Inflammatory macrophage treated with lipopolysaccharide for 1 hour (primary cell): ENCODE results near the gene ITIH2.
A peak's percentile ranks its signal among the peaks of the same experiment; 100 is the strongest.
"Not testable (repeated sequence)": the region's sequence is repeated elsewhere in the genome, so short reads cannot be mapped to it uniquely, and the experiment has no call there.

Experiments used
- DNase-seq, 2 donors: peaks; one replicate each; pipeline ENCODE4 v3.0.0-alpha.2; 2020 to 2022

Gene ITIH2

GRCh38 chr10:7703140-7703539, at the start of gene ITIH2:
TSS of gene ITIH2 (plus strand) at chr10:7703316. CDS start at chr10:7703435, 119 bp downstream.
- no peak for DNase-seq

DNA sequence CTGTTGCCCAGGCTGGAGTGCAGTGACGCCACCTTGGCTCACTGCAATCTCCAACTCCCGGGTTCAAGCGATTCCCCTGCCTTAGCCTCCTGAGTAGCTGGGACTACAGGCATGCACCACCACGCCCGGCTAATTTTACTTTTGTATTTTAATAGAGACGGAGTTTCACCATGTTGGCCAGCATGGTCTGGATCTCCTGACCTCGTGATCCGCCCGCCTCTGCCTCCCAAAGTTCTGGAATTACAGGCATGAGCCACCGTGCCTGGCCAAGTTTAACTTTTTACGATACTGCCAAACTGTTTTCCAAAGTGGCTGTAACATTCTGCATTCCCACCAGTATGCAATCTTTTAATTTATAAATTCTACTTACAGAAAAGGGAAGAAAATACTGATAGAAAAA, 46.0 kb upstream of the ITIH2 start:
- DNase-seq, result not testable (repeated sequence)

DNA sequence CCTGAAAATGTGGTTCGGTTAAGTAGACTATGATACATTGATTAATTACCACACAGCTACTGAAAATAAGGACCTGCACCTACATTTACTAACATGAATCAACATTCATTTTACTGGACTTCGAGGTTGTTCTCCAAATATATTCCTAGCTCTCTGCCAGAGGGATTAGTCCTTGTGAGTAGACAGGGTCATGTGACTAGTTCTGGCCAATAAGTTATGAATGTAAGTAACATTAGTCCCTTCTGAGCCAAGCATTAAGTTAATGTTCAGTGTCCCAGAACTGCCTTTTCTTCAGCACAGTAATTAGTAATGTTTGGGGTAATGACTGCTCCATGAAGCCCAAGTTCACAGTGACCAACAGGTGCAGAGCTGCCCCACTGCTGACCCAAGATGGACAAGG, 45.6 kb upstream of the ITIH2 start:
- no peak for DNase-seq

- no peak for DNase-seq
Measured at GRCh38 chr10:7659560-7659959, 43.6 kb upstream of the ITIH2 start.

DNA sequence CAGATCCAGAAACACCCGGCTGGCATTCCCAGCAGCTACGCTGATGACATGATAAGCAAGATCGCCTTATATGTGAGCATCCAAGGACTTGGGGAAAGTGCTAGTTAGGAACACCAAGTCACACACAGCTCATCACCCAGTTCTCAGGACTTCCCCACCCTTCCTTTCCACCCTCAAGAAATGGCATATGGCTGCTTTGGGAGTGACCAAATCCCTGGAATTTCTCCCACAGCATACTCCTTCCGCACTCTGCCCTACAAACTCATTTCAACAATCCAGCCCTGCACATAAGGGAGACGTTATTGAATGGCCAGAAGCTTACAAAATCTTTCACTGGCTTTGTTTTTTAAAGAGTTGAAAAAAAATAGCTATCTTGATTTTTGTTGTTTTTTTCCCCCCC, 40.6 kb upstream of the ITIH2 start:
- no peak for DNase-seq

GRCh38 chr10:7664707-7665106, 38.4 kb upstream of the ITIH2 start:
- no peak for DNase-seq

GRCh38 chr10:7665767-7666166, 37.3 kb upstream of the ITIH2 start:
- DNase-seq, result no peak

DNA sequence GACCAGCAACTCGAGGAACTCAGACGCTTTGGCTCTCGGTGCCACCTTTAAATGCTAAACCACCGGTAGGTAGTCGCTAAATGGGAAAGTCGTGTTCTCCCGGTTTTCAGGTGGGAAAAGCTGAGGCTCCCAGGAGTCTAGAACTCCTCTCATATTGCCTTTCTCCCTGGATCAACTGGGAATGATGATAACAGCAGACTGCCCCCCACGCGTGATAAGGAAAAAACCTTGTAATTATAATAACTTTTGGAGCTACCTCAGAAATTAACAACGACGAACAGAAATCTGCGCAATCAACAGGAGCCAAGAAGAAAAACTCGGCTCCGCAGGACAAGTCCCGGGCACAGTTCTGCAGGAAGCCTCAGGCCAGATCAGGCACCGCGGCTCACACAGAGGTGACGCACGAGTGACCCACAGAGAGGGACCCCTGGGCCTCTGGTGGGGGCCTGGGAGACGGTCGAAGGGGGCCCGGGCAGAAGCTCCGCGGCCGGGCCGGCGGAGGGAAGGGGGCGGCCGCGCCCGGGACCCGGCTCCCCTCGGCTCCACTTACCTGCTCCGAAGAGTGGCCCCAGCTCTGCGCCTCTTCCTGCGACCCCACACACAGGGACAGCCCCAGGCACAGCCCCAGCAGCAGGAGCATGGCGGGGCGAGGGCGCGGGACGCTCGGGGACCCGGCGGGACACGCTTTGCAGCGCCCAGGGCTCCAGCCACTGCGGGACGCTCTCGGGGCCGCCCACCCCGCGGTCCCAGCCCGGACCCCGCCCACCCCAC, 36.7 kb upstream of the ITIH2 start, which contains the start of gene ITIH5:
ITIH5 (minus strand) TSS at position 714 of the 771 bp plus-strand sequence; CDS start at position 640, 74 bp downstream.
- DNase-seq, result no peak

DNA sequence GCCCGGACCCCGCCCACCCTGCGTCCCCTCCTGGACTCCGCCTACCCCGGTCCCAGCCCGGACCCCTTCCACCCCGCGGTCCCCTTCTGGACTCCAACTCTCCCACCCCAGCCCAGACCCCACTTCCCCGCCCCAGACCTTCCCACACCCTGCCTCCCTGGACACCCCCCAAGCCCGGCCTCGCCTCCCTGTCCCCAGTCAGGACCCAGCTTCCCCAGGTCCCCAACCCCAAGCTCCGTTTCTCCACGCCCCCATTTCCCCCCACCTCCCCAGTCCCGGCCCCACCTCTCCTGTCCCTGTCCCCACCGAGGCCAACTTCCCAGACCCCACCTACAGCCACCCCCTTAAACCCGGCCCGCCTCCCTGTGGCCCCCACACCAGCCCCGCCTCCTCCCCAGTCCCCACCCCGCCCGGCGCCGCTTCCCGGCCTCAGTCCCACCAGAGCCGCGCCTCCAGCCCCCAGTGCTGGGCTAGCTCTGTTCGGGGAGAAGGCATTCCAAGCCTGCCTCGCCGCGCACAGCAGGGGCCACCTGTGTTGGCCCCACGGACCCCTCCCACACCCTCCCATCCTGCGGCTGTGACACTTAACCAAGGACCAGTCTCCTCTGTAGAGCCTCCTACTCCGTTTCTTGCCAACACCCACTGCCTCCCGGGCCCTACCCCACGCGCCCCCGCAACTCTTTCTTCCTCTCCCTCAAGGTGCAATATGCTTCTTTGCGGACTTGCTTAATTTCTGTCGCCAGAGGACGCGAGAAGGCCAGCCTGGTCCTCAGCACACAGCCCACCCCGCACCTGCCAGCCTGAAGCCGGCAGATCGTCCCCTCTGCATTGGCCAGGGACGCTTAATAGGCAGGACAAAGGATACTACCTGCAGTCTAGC, 35.6 kb upstream of the ITIH2 start:
- DNase-seq, result no peak

- DNase-seq, result no peak
Measured at GRCh38 chr10:7670157-7670556, 33.0 kb upstream of the ITIH2 start.

DNA sequence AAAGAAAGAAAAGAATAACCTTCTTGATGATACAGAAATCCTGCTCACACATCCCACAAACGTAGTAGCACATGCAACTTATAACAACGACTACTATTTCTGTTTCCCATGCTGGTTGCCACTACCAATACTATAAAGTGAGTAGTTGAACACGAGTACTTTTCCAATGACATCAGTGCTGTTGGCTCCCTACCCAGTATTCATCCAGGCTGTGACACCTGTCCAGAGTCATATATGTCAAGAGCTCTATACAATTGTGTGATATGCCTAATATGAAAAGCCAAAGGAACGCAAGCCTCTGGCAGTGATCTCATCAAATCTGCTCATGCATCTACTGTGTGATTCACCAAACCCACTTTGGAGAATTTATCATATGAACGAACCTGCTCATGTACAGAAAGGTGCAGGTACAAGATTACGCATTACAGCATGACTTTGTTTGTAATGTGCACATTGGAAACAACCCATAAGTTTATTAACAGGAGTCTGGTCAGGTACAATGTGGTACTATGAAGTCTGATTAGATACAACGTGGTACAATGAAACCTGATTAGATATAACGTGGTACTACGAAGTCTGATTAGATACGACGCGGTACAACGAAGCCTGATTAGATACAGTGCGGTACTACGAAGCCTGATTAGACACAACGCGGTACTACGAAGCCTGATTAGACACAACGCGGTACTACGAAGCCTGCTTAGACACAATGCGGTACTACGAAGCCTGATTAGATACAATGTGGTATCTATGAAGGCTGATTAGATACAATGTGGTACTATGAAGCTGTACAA, 30.6 kb upstream of the ITIH2 start:
- no peak for DNase-seq

DNA sequence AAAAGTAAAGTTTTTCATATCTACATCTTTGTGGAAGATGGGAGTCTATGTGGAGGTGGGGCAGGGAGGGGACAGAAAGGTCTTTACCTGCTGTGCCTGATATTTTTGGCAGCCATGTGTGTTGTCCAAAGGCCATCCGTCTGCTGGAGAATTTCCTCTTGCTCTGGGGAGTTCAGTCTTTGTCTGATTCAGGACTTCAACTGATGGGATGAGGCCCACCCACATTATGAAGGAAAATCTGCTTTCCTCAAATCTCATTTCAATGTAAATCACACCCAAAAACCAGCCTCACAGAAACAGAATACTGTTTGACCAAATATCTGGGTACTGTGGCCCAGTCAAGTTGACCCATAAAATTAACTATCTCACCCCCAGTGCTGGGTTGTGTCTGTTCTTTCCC, 23.9 kb upstream of the ITIH2 start:
- DNase-seq, result no peak

GRCh38 chr10:7680078-7680477, 23.0 kb upstream of the ITIH2 start:
- not testable (repeated sequence) for DNase-seq

- no peak for DNase-seq
Measured at GRCh38 chr10:7686351-7687171, 16.6 kb upstream of the ITIH2 start.

- peak; percentile 65 to 80 for DNase-seq
Measured at GRCh38 chr10:7687228-7687907, 15.7 kb upstream of the ITIH2 start.

GRCh38 chr10:7689591-7689990, 13.5 kb upstream of the ITIH2 start:
- no peak for DNase-seq

DNA sequence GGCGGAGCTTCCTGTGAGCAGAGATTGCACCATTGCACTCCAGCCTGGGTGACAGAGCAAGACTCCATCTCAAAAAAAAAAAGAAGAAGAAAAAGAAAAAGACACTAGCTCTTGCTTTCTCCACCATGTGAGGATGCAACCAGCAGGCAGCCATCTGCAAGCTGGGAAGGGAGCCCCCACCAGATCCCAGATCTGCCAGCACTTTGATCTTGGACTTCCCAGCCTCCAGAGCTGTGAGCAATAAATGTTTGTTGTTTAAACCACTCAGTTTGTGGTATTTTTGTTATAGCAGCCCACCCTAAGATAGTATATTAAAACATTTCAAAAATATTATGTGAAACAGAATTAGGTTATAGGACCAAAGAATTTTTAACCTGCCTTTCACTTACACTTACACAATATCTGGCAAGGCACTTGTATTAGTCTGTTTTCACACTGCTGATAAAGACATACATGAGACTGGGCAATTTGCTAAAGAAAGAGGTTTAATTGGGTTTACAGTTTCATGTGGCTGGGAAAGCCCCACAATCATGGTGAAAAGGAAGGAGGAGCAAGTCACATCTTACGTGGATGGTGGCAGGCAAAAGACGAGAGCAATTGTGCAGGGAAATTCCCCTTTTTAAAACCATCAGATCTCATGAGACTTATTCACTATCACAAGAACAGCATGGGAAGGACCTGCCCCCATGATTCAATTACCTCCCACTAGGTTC, 12.1 kb upstream of the ITIH2 start:
- peak in 1 of 2 donors; percentile 7 for DNase-seq

GRCh38 chr10:7692368-7692767, 10.7 kb upstream of the ITIH2 start:
- DNase-seq, result not testable (repeated sequence)

GRCh38 chr10:7693194-7693593, 9.9 kb upstream of the ITIH2 start:
- DNase-seq, result peak in 1 of 2 donors; percentile 10

- DNase-seq, result no peak
Measured at GRCh38 chr10:7696545-7696944, 6.6 kb upstream of the ITIH2 start.

DNA sequence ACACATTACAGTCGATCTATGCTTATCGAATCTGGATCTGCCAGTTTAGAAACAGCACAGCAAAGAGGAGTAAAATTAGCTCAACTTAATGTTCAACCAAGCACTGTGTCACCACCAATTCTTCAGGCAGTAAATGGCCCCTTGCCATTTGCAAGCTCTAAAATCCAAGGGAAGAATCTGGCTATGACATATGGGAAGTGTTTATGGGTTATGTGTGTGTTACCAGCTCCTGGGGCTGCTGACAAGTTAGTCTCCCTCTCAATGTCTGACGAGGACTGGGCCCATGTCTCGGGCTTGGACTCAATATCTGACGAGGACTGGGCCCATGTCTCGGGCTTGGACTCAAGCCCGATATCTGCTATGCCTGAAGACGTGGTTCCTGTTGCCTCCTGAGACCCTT, 5.7 kb upstream of the ITIH2 start:
- DNase-seq, result no peak
